H9 (cell line): ENCODE measurements around the gene KIRREL3. TPM values are rescaled to one million over a fixed set of nuclear protein-coding genes. Genes with fewer than 3 reads are reported as not detected.

ENCODE experiments used
- DNase-seq: peaks from one replicate; pipeline ENCODE4 v3.0.0-alpha.2; 2017
- H2AFZ ChIP-seq: one replicate; pipeline ENCODE4 v1.6.1; 2013; ENCODE audit warnings: mild to moderate bottlenecking, low read length, control low read depth, moderate library complexity
- H2AK5ac ChIP-seq: 2 replicates; pipeline ENCODE4 v1.6.1; 2013; ENCODE audit warnings: low read length, control low read depth, mixed read lengths; ENCODE audit not compliant: insufficient read length
- H2BK120ac ChIP-seq: one replicate; pipeline ENCODE4 v1.6.1; 2013; ENCODE audit warnings: low read depth, mild to moderate bottlenecking, low read length, control low read depth, inconsistent platforms; ENCODE audit not compliant: poor library complexity, severe bottlenecking
- H2BK12ac ChIP-seq: 2 replicates; pipeline ENCODE4 v1.6.1; 2013; ENCODE audit warnings: low read length, control low read depth, mixed read lengths, low read depth; ENCODE audit not compliant: insufficient read length
- H2BK15ac ChIP-seq: 2 replicates; pipeline ENCODE4 v1.6.1; 2013; ENCODE audit warnings: low read depth, low read length, control low read depth
- H2BK20ac ChIP-seq: one replicate; pipeline ENCODE4 v1.6.1; 2013; ENCODE audit warnings: low read depth, mild to moderate bottlenecking, low read length, control low read depth, inconsistent platforms; ENCODE audit not compliant: poor library complexity, severe bottlenecking
- H2BK5ac ChIP-seq: 2 replicates; pipeline ENCODE4 v1.6.1; 2013; ENCODE audit warnings: low read length, control low read depth, mixed read lengths; ENCODE audit not compliant: insufficient read length
- H3K14ac ChIP-seq: 2 replicates; pipeline ENCODE4 v1.6.1; 2013; ENCODE audit warnings: low read length, control low read depth; ENCODE audit not compliant: insufficient read depth
- H3K18ac ChIP-seq: 2 replicates; pipeline ENCODE4 v1.6.1; 2013; ENCODE audit warnings: low read depth, mild to moderate bottlenecking, mixed read lengths, low read length, control low read depth; ENCODE audit not compliant: insufficient read length
- H3K23ac ChIP-seq: 2 replicates; pipeline ENCODE4 v1.6.1; 2013; ENCODE audit warnings: low read length, control low read depth, mixed read lengths, low read depth; ENCODE audit not compliant: insufficient read length
- H3K23me2 ChIP-seq: 2 replicates; pipeline ENCODE4 v1.6.1; 2013; ENCODE audit warnings: low read depth, mild to moderate bottlenecking, mixed read lengths, low read length, control low read depth; ENCODE audit not compliant: insufficient read length, poor library complexity, severe bottlenecking
- H3K27ac ChIP-seq: 2 replicates; pipeline ENCODE4 v1.5.1; 2013; ENCODE audit warnings: low read length, control low read depth, mixed read lengths, low read depth; ENCODE audit not compliant: insufficient read length
- H3K27me3 ChIP-seq: 2 replicates; pipeline ENCODE4 v1.6.1; 2013; ENCODE audit warnings: low read length, control low read depth, inconsistent platforms; ENCODE audit not compliant: insufficient read depth
- H3K4ac ChIP-seq: 2 replicates; pipeline ENCODE4 v1.6.1; 2013; ENCODE audit warnings: low read depth, mild to moderate bottlenecking, control low read depth, inconsistent platforms, low read length, moderate library complexity
- H3K4me1 ChIP-seq: 2 replicates; pipeline ENCODE4 v1.6.1; 2013; ENCODE audit warnings: low read length, control low read depth, inconsistent platforms; ENCODE audit not compliant: insufficient read depth
- H3K4me2 ChIP-seq: 2 replicates; pipeline ENCODE4 v1.6.1; 2013; ENCODE audit warnings: low read length, control low read depth, mixed read lengths; ENCODE audit not compliant: insufficient read length, insufficient read depth
- H3K56ac ChIP-seq: 2 replicates; pipeline ENCODE4 v1.6.1; 2013; ENCODE audit warnings: low read depth, mild to moderate bottlenecking, mixed read lengths, low read length, control low read depth; ENCODE audit not compliant: insufficient read length
- H3K79me1 ChIP-seq: 2 replicates; pipeline ENCODE4 v1.6.1; 2013; ENCODE audit warnings: low read depth, mild to moderate bottlenecking, moderate library complexity, low read length, control low read depth, inconsistent platforms; ENCODE audit not compliant: insufficient read depth, poor library complexity, severe bottlenecking
- H3K79me2 ChIP-seq: 2 replicates; pipeline ENCODE4 v1.6.1; 2013; ENCODE audit warnings: low read length, control low read depth, inconsistent platforms; ENCODE audit not compliant: insufficient read depth
- H3K9ac ChIP-seq: 2 replicates; pipeline ENCODE4 v1.6.1; 2013; ENCODE audit warnings: low read length, control low read depth, mixed read lengths; ENCODE audit not compliant: insufficient read length; ENCODE audit errors: extremely low read depth
- H3K9me3 ChIP-seq: one replicate; pipeline ENCODE4 v1.6.1; 2013; ENCODE audit warnings: low read depth, low read length, inconsistent platforms; ENCODE audit not compliant: control insufficient read depth
- H3T11ph ChIP-seq: one replicate; pipeline ENCODE4 v1.6.1; 2013; ENCODE audit warnings: mild to moderate bottlenecking, low read length, control low read depth, inconsistent platforms
- H4K20me1 ChIP-seq: one replicate; pipeline ENCODE4 v1.6.1; 2013; ENCODE audit not compliant: control insufficient read depth, insufficient read length, insufficient read depth
- H4K5ac ChIP-seq: 2 replicates; pipeline ENCODE4 v1.6.1; 2013; ENCODE audit warnings: low read depth, mild to moderate bottlenecking, mixed read lengths, low read length, control low read depth; ENCODE audit not compliant: insufficient read length
- H4K8ac ChIP-seq: replicated peaks from 2 replicates; pipeline ENCODE4 v1.6.1; 2013; ENCODE audit warnings: low read length, control low read depth, mixed read lengths, low read depth; ENCODE audit not compliant: insufficient read length
- H4K91ac ChIP-seq: 2 replicates; pipeline ENCODE4 v1.6.1; 2013; ENCODE audit warnings: low read depth, mild to moderate bottlenecking, moderate library complexity, mixed read lengths, low read length, control low read depth; ENCODE audit not compliant: insufficient read length
- H3K27ac Mint-ChIP-seq, 3 experiments: 2 replicates in 2 of 3; 3 replicates in 1 of 3; pipeline ENCODE4 v1.8.0; 2020 to 2021; ENCODE audit warnings: mixed read lengths in 3 of 3, mild to moderate bottlenecking in 1 of 3, moderate library complexity in 1 of 3
- H3K27me3 Mint-ChIP-seq: 2 replicates; pipeline ENCODE4 v1.8.0; 2021; ENCODE audit warnings: low read depth, mild to moderate bottlenecking, moderate library complexity, mixed read lengths
- H3K36me3 Mint-ChIP-seq, 3 experiments: 2 replicates in 2 of 3; 3 replicates in 1 of 3; pipeline ENCODE4 v1.8.0; 2020 to 2021; ENCODE audit warnings: low read depth in 3 of 3, mixed read lengths in 3 of 3; ENCODE audit not compliant: insufficient read depth in 1 of 3
- H3K4me1 Mint-ChIP-seq, 2 experiments: 2 replicates each; pipeline ENCODE4 v1.8.0; 2020; ENCODE audit warnings: mixed read lengths in 2 of 2
- H3K4me3 Mint-ChIP-seq, 2 experiments: 2 replicates in 1 of 2; 3 replicates in 1 of 2; pipeline ENCODE4 v1.8.0; 2020 to 2021; ENCODE audit warnings: mild to moderate bottlenecking in 2 of 2, mixed read lengths in 2 of 2, moderate library complexity in 1 of 2
- H3K9me3 Mint-ChIP-seq, 2 experiments: 2 replicates in 1 of 2; 3 replicates in 1 of 2; pipeline ENCODE4 v1.8.0; 2020; ENCODE audit warnings: mild to moderate bottlenecking in 2 of 2, mixed read lengths in 2 of 2, moderate library complexity in 1 of 2
- CTCF ChIP-seq: fragments of 200-600 bp; sonication (generic); conservative IDR thresholded peaks from 3 replicates; pipeline ENCODE4 v1.8.0; 2021; ENCODE audit warnings: antibody characterized with exemption, mild to moderate bottlenecking
- WGBS: extraction: QIAGEN DNeasy Blood & Tissue Kit; methylation state at CpG from one replicate; pipeline ENCODE4 v1.1.7; 2013; ENCODE audit warnings: missing lambda C conversion rate, low lambda C conversion rate, mixed read lengths; ENCODE audit not compliant: insufficient read length; ENCODE audit errors: extremely low coverage; 5-methylcytosine and 5-hydroxymethylcytosine counted together
- total RNA-seq: library from RNA; stranded (reverse); gene quantifications from 2 replicates; pipeline ENCODE4 v1.2.1, GENCODE V29; 2021

Gene KIRREL3
- total RNA-seq, 1 experiment from 2014 or later: 0.17 TPM

DNA sequence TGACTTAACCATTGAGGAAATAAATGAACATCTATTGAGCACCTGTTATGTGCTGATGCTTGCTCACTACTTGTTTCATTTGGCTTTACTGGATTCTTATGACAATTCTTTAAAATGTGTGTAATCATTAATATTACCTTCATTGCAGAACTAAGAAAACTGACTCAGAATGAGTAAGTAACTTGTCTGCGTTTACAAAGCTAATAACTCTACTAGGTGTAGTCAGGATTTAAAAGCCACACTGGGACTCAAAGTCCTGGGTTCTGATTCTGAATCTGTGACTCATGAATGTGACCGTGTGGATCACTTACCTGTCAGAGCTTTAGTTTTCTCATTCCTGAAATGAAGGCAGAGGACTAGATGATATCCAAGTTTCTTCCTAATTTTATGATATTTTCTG is 23.4 kb upstream of the KIRREL3 start:
- H2AK5ac ChIP-seq: no peak overlapping the region
- no peak overlapping the region for H2AFZ ChIP-seq
- no peak overlapping the region for H3K27ac Mint-ChIP-seq
- H4K91ac ChIP-seq: no peak overlapping the region
- H3K9ac ChIP-seq: no peak overlapping the region
- H3K9me3 Mint-ChIP-seq: no peaks in the 10 kb centered on the region; a peak in 1 of 5 replicates
- H3K4me1 Mint-ChIP-seq: peaks cover 9% of the 10 kb centered on the region in 2 experiments
- no peak overlapping the region for H3K14ac ChIP-seq
- TF ChIP-seq CTCF: no peak
- no peaks in the 10 kb centered on the region for H3K9me3 ChIP-seq
- no peaks in the 10 kb centered on the region for H4K20me1 ChIP-seq
- no peak overlapping the region for H2BK5ac ChIP-seq
- H3K4me1 ChIP-seq: peaks cover 3% of the 10 kb centered on the region; the same call in 1 of the 2 replicates
- no peak overlapping the region for H2BK120ac ChIP-seq
- no peak overlapping the region for H3T11ph ChIP-seq
- H3K36me3 Mint-ChIP-seq: no peaks in the 10 kb centered on the region
- DNase-seq: no peak
- H3K4me3 Mint-ChIP-seq: no peak overlapping the region
- no peak overlapping the region for H4K8ac ChIP-seq
- H3K18ac ChIP-seq: no peak overlapping the region
- no CpG with 5 or more reads among the region's 2 CpGs for WGBS
- no peaks in the 10 kb centered on the region for H3K79me1 ChIP-seq
- no peak overlapping the region for H2BK12ac ChIP-seq
- H4K5ac ChIP-seq: no peak overlapping the region
- no peak overlapping the region for H3K4ac ChIP-seq
- no peaks in the 10 kb centered on the region; the same call in 1 of the 2 replicates for H3K27me3 Mint-ChIP-seq
- H3K23me2 ChIP-seq: no peaks in the 10 kb centered on the region
- no peak overlapping the region for H2BK20ac ChIP-seq
- H3K56ac ChIP-seq: no peak overlapping the region
- no peak overlapping the region for H2BK15ac ChIP-seq
- H3K79me2 ChIP-seq: 0 out of 2 replicates have a peak, but pooled peaks cover 2% of the 10 kb centered on the region
- H3K23ac ChIP-seq: no peak overlapping the region
- H3K27ac ChIP-seq: no peak overlapping the region
- no peaks in the 10 kb centered on the region for H3K27me3 ChIP-seq
- H3K4me2 ChIP-seq: no peak overlapping the region
